Activated CD4-positive, alpha-beta T cell treated with anti-CD3 and anti-CD28 coated beads for 4 hours (primary cell): ENCODE measurements around the gene ATP6AP1.
"Not testable (repeated sequence)": the region's sequence is repeated elsewhere in the genome, so short reads cannot be mapped to it uniquely, and the experiment has no call there.

Experiments
- DNase-seq, 2 donors: peaks; one replicate each; pipeline ENCODE4 v3.0.0-alpha.2; 2020

The ATP6AP1 gene

GRCh38 chrX:154428176-154429171 lies at the start of gene ATP6AP1:
ATP6AP1 (plus strand) TSS chrX:154428677; CDS start chrX:154428693, 16 bp downstream.
- DNase-seq, result peak; percentile 81 to 83

- DNase-seq, result peak; percentile 92 to 95
Measured at GRCh38 chrX:154378799-154379568, 49.5 kb upstream of the ATP6AP1 start, which contains the start of gene EMD. EMD (plus strand) TSS chrX:154379295; CDS start chrX:154379485, 190 bp downstream.

GRCh38 chrX:154379569-154379951 lies 48.9 kb upstream of the ATP6AP1 start:
- DNase-seq, result no peak

GRCh38 chrX:154380153-154380552 lies 48.3 kb upstream of the ATP6AP1 start:
- DNase-seq, result no peak

- no peak for DNase-seq
Measured at GRCh38 chrX:154380787-154381186, 47.7 kb upstream of the ATP6AP1 start.

GRCh38 chrX:154381271-154381670 lies 47.2 kb upstream of the ATP6AP1 start:
- no peak for DNase-seq

GRCh38 chrX:154382483-154383069 lies 45.9 kb upstream of the ATP6AP1 start:
- no peak for DNase-seq

- no peak for DNase-seq
Measured at GRCh38 chrX:154383359-154384283, 44.9 kb upstream of the ATP6AP1 start.

- no peak for DNase-seq
Measured at GRCh38 chrX:154384284-154384892, 44.1 kb upstream of the ATP6AP1 start.

- not testable (repeated sequence) for DNase-seq
Measured at GRCh38 chrX:154388094-154388493, 40.4 kb upstream of the ATP6AP1 start.

GRCh38 chrX:154388649-154389048 lies 39.8 kb upstream of the ATP6AP1 start:
- not testable (repeated sequence) for DNase-seq

- DNase-seq, result peak in 1 of 2 donors; percentile 29
Measured at GRCh38 chrX:154389812-154390747, 38.4 kb upstream of the ATP6AP1 start.

- not testable (repeated sequence) for DNase-seq
Measured at GRCh38 chrX:154396363-154396762, 32.1 kb upstream of the ATP6AP1 start.

- DNase-seq, result peak; percentile 50 to 66
Measured at GRCh38 chrX:154396973-154397887, 31.2 kb upstream of the ATP6AP1 start.

- peak; percentile 81 to 87 for DNase-seq
Measured at GRCh38 chrX:154397888-154398667, 30.4 kb upstream of the ATP6AP1 start, which contains the start of gene RPL10. RPL10 (plus strand) TSS chrX:154398377; CDS start chrX:154398520, 143 bp downstream.

GRCh38 chrX:154398668-154399526 lies 29.6 kb upstream of the ATP6AP1 start:
- DNase-seq, result peak; percentile 79
